Measurements from ENCODE around the gene EXOSC7.

GRCh38 chr3:45031531-45031930 lies 55.5 kb downstream of the EXOSC7 start:
- TF ChIP-seq RAD21 (IDR thresholded peaks at IDR 0.05; ENCODE audit: low read length) (no peak), CTCF (conservative IDR thresholded peaks at IDR 0.05; ENCODE audit: low read depth, low read length) (no peak), SMC3 (IDR thresholded peaks at IDR 0.05; ENCODE audit: low read depth, low read length) (no peak), BHLHE40 (IDR thresholded peaks at IDR 0.05; ENCODE audit: low read depth, low read length) (no peak), MAFK (IDR thresholded peaks at IDR 0.05; ENCODE audit: low read depth, low read length) (no peak), POLR2A (IDR thresholded peaks at IDR 0.05; ENCODE audit: low read depth, low read length) (no peak), USF2 (IDR thresholded peaks at IDR 0.05; ENCODE audit: low read depth, low read length) (no peak), ELK1 (IDR thresholded peaks at IDR 0.05; ENCODE audit: borderline replicate concordance, low read depth, low read length) (no peak), RCOR1 (IDR thresholded peaks at IDR 0.05; ENCODE audit: insufficient replicate concordance, low read length) (no peak), CHD1 (IDR thresholded peaks at IDR 0.05; ENCODE audit: low read depth, low read length) (no peak), CEBPB (IDR thresholded peaks at IDR 0.05; ENCODE audit: low read depth, low read length) (no peak), RFX5 (IDR thresholded peaks at IDR 0.05; ENCODE audit: low read depth, low read length) (no peak), MAZ (IDR thresholded peaks at IDR 0.05; ENCODE audit: borderline replicate concordance, low read depth, low read length) (no peak)

Data from IMR-90 (cell line).